Glomerular visceral epithelial cell (primary cell): Measurements from ENCODE around the gene DAZAP1.

Experiments
- DNase-seq: peaks from one replicate; pipeline ENCODE4 v3.0.0-alpha.2; 2016; ENCODE audit errors: extremely low spot score

DAZAP1 gene

DNA sequence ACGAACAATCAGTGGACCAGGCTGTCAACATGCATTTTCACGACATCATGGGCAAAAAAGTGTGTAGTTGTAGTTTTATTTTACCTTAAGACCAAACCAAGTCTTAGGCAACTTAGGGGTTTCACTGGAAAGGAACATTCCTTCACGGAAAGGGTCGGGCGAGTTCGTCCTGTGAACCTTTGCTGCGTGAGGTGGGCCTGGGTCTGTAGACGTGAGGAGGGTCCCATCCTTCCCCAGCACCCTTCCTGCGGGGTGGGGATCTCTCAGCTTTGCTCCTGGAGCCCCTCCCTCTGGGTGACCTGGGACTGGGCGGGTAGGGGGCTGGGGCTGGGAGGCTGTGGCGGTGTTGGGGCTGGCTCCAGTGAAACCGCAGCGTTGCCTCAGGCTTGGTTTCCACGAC, 18.5 kb downstream of the DAZAP1 start:
- DNase-seq, result no peak

DNA sequence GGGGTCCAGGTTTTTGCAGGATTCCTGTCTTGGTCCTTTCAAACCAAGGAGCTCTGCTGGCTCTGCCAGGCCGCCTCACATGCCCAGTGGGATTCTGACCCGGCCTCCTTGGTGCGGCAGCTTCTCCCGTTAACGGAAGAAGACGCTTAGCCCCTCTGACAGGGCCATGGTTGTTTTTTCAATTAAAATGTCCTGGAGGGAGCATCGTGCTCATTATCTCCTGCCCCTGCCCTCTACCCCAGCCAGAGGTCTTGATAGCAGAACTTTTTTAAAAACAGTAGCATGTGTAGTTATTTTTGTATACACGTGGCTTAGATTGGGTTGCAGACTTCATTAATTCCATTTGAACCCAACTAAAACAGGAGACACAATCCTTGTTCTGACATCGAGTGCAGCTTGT, 19.4 kb downstream of the DAZAP1 start:
- DNase-seq, result no peak

DNA sequence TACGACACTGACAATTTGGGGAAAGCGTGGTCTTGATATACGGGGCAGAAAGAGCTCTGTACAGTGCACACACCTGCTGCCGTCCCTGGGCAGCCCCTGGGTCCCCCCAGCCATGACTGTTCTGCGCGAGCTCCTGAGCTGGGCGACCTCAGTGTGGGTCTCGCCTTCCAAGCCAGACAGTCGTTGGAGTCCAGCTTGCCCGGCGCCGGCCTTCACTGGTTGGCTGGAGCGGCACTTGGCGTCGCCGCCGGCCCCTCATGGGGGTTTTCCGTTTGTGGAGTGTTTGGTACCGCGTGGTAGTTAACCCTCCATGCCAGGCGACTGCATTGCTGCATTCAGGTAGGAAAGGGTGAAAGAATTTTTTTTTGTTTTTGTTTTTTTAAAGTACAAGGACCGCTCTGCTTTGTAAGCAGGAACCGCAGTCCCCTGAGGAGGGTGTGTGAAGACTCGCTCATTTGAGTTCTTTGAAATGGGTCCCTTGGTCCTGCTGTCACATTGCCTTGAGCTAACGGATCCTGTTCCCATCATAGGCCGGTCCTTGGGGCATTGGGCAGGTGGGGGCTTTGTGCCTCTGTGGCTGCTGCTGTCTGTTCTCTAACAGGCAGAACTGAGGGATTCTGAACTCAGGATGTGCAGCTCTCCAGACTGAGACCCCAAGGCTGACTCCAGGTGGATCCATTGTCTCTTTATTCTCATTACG, 20.0 kb downstream of the DAZAP1 start:
- no peak for DNase-seq

DNA sequence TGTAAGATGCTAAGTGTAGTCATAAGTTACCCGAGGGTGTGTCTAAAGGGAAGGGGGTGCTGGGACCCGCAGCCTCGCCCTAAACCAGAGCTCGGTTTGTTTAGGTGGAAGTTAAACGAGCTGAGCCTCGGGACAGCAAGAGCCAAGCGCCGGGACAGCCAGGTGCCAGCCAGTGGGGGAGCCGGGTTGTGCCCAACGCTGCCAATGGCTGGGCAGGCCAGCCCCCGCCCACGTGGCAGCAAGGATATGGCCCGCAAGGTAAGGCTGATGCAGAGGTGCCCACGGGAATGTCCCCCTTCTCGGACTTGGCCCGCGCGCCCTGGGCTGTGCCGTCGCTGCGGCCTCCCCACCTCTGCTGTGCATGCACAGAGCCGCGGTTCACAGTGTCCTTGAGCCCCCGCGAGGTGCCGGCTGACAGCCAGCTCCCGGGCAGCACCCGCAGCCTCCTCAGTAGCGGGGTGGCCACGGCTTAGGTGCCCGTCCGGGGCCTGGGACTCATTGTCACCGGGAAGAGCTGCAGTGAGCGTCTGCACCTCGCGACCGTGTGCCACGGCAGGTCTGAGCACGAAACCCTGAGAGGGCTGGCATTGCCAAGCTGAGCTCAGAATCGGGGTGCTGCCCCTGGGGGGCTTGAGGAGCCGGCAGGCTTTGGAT, 21.5 kb downstream of the DAZAP1 start:
- no peak for DNase-seq

DNA sequence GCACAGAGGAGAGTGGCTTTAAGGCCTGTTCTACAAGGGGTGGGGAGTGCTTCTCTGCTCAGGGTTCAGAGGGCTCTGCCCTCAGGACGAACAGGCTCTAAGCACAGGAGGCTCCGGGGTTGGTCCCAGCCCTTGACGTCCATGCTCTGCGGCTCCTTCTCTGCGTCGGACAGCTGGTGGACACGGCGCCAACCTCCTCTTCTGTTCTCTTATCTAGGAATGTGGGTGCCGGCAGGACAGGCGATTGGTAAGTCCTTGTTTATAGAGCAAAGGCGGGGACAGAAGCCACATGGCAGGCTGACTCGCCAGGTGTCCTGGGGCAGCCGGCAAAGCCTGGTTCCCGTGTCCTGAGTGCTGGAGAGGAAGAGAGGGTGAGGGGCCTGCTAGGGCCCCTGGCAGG, 22.4 kb downstream of the DAZAP1 start:
- no peak for DNase-seq

DNA sequence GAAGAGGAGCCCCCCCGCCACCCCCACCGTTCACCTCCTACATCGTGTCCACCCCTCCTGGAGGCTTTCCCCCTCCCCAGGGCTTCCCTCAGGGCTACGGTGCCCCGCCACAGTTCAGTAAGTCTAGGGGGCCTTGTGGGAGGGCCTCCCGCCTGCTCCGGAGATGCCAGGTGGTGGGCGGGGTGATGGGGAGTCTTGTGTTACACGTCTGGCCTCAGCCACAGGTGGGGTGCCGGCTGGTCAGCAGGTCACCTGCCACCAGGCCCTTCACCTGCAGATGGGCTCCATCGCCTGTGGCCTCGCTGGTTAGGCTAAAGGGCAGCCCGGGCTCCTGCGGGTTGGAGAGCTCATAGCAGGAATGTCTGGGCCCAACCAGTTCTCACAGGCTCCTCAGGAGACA, 22.9 kb downstream of the DAZAP1 start:
- DNase-seq, result no peak

DNA sequence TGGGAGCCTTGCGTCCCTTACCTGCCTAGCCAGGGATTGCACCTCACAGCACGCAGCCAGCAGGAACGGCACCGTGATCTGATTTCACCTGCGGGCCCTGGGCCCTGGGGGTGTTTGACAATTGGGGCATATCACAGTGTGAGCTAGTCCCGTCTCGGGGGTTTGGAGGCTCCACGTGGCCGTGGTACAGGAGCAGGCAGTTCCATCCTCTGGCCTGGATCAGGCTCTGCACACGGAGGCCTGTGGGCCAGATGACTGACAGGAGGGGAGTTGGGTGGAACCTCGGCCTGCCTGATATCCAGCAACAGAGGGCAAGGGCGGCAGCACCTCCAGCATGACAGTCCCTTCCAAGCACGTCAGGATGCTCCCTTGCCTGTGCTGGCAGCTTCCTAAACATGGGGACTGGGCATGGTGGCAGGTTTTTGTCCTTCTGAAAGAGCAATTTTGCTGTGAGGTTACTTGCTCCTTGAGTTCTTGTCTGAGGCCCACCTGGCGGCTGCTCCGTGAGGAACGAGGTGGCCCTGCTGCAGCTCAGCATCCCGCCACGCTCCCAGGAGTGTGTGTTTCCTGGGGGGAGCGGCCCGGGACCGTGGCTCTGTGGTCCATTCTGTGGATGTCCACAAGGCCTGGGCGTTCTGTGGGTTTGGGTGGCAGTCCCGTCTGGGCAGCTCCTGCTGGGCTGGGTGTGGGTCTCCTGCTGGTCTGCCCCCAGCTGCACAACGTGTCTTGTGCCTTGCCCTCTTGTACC, 24.5 kb downstream of the DAZAP1 start:
- DNase-seq, result no peak

DNA sequence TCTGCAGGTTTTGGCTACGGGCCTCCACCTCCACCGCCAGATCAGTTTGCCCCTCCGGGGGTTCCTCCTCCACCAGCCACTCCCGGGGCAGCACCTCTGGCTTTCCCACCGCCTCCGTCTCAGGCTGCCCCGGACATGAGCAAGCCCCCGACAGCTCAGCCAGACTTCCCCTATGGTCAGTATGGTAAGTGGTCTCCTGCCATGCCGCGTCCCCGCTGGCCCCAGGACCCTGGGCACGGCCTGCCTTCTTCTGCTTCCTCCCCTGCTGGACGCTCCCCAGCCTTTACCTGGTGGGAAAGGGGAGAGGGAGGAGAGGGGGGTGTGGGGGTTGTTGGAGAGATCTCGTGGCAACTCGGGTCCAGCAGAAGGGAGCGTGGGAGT, 25.1 kb downstream of the DAZAP1 start:
- DNase-seq, result no peak

DNA sequence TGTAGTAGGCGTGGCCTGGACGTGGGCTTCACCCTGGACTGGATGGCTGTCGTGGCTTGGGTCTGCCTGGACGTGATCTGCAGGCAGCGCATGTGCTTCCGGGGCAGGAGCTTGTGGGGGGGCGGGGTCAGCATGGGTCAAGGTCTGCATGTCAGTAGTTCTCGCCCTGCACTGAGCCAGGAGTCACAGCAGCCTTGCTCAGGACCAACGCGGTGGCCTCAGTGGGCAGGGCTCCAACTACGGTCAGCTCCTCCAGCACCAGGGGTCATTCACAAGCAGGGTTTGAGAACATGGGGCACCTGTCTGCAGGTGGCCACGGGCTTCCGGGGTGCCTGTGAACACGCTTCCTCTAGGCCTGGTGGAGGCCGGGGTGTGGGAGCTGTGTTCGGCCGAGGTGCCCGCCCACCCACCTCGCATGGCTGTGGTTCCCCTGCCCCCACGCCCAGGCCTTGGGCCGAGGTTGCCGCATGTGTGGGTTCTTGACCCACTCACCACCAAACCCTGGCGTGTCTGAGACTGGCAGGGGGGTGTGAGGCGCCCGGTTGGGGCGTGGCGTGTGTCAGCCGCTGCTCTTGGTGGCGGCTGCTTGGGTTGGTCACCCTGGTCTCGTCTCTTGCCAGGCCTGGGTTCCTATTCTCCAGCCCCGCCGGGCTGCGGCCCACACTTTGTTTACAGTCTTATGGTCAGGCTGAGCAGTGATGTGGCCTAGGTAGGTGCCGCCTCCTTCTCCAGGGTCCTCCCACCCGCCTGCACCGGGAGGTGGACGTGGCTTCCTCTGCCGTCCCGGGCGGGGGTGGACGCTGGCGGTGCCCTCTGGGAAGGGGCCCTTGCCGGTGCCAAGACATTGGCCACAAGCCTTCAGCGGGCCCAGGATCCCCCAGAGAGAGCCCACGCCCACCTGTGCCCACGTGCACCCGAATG, 26.0 kb downstream of the DAZAP1 start:
- DNase-seq, result no peak

DNA sequence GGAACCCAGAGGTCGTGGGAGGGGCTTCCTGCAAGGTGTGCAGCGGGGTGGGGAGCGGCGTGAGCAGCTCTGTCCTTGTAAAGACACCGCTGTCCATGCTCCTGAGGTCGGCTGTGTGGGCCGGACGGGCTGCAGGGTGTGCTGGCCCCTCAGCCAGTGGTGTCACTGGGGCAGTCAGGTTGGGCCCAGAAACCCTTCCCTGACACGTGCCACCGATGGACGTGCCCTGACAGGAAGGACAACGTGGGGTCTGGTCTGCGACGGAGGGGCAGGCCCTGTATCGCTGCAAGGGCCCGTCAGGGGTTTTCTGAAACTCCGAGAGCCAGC, 26.6 kb downstream of the DAZAP1 start:
- no peak for DNase-seq

DNA sequence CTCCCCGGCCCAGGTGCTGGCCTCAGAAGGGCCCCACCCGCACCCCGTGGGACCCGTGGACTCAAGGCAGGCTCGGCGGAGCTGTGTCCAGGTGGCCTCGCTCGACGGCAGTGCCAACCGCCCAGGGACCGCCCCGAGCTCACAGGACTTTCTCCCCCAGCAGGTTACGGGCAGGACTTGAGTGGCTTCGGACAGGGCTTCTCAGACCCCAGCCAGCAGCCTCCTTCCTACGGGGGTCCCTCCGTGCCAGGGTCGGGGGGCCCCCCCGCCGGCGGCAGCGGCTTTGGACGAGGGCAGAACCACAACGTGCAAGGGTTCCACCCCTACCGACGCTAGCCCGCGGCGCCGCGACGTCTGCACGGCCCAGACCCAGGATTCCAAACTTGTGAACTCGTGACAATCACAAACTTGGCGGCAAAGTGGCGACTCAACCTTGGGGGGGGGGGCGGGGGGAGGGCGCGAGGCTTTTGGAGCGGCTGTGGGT, 27.2 kb downstream of the DAZAP1 start:
- no peak for DNase-seq

DNA sequence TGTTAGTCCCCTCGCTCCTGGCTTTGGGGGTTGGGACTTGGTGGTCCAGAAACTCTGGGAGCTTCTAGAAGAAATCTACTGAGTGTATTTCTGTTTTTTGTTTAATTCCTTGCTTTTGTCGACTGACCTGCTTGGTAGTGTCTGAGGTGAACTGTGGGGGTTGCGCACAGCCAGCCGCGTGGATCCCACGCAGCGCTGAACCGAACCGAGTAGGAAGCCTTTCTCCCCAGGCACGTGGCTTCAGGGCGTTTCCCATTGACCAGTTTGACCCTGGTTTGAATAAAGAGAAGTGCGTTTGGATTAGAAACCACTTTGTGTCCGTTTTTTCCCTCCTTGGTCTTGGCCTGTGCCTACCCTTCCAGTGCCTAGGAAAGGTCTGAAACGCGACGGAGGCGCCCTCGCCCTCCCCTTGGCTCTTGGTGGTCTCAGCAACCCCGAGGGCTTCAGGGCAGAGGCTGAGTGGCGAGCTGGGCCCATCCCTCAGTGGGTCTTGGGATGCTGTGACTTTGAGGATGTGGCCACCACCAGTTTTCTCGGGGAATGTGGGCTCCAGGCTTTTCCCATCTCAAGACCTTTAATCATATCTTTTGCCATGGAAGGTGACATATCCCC, 28.1 kb downstream of the DAZAP1 start:
- no peak for DNase-seq

DNA sequence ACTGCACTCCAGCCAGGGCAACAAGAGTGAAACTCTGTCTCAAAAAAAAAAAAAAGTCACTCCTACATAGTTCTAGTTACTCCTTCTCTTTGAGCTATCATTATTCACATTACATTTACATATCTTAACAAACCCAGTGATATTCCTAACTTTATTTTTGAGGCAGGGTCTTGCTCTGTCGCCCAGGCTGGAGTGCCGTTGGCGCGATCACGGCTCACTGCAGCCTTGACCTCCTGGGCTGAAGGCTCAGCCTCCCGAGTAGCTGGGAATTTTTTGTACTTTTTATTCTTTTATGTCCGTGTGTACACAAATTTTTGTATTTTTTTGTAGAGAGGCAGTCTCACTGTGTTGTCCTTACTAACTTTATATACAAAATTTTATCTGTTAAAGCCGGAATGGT, 30.2 kb downstream of the DAZAP1 start:
- no peak for DNase-seq

DNA sequence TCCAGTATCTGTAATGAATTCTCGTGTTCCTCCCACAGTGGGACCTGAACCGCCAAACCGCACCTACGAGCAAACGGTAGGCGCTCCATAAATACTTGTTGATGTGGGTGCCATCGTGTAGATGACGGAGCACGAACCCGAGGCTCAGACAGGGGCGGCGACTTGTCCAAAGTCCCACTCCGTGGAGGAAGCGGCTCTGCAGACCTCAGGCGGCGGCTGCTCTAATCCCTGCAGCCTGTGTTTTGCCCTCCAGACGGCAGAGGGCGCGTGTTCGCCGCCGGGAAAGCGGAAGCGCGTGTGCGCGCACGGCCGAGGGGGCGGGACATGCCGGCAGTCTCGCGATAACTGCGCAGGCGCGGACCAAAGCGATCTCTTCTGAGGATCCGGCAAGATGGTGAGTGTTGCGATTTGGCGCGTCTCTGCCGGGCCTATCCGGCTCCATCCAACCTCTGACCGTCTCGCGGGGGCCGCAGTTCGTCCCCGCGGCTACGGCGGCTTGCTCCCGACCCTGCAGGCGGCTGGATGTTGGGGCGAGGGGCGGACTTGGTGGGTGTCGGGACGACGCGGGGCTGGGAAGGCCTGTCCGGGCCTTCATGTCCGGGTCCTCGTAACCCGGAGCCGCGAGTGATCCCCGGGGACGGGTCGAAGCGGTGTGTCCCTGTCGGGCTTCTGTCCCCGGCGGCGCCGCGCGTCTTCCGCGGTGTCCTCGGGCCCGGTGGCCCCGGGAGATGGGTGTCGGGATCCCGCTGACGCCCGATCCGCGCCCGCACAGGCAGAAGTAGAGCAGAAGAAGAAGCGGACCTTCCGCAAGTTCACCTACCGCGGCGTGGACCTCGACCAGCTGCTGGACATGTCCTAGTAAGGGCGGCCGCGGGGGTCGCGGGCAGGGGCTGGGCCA, 30.9 kb downstream of the DAZAP1 start, which contains the start of gene RPS15:
Gene RPS15, plus strand, starts transcription at position 362 of the 898 bp plus-strand sequence. Its CDS starts 30 bp downstream, at position 392.
- peak; percentile 96 for DNase-seq

DNA sequence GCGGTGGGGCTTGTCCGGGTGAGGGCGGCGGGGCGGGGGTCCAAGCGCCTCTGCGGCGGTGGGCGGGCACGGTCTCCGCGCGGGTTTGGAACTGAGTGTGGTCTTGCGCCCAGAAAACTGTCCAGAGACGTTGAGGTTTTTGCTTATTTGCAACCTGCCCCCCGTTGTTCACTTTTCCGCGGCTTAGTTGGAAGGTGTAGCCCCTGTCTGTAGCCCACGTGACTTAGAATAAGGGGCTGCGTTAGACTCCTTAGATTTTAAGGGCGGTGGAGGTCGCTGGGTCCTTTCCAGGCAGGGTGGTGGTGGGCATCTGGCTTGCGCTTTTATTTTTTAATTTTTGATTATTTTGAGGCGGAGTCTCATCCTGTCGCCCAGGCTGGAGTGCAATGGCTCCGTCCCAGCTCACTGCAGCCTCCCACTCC, 31.6 kb downstream of the DAZAP1 start:
- DNase-seq, result no peak

DNA sequence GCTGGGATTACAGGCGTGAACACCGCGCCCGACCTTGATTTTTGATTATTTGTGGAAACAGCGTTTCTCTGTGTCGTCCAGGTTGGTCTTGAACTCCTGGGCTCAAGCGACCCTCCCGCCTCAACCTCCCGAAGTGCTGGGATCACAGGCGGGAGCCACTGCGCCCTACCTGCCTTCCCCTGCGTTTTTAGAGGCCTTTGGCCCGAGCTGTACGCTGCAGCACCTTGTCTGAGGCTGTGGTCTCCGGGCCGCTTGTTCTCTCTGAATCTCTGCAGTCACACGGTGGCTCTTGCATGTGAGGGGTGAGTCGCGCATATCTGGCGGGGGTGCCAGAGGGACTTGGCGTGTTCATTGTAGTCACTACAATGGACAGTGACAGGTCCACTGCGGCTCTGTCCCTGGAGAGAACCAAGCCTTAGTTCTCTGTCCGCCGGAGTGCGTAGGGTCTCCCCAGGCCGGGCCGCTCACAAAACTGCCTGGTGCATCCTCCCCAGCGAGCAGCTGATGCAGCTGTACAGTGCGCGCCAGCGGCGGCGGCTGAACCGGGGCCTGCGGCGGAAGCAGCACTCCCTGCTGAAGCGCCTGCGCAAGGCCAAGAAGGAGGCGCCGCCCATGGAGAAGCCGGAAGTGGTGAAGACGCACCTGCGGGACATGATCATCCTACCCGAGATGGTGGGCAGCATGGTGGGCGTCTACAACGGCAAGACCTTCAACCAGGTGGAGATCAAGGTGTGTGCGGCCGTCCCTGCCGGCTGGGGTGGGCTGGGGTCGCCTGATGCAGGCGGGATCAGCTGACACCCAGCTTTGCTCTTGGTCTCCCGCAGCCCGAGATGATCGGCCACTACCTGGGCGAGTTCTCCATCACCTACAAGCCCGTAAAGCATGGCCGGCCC, 32.4 kb downstream of the DAZAP1 start:
- peak; percentile 34 for DNase-seq

DNA sequence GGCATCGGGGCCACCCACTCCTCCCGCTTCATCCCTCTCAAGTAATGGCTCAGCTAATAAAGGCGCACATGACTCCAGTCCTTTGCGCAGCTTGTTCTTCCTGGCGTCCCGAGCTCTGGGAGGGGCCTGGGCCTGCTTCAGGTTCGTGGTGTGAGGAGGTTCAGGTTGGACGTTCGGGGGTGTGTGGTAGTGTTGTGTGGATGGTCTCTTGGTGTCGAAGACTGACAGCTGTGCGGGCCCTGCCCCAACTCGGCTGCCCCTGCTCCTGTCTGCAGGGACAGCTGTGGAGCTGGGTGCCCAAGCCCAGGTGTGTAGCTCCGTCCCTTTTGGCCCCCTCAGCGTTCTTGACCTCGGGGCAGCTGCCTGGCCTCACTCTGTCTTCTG, 33.0 kb downstream of the DAZAP1 start:
- no peak for DNase-seq

DNA sequence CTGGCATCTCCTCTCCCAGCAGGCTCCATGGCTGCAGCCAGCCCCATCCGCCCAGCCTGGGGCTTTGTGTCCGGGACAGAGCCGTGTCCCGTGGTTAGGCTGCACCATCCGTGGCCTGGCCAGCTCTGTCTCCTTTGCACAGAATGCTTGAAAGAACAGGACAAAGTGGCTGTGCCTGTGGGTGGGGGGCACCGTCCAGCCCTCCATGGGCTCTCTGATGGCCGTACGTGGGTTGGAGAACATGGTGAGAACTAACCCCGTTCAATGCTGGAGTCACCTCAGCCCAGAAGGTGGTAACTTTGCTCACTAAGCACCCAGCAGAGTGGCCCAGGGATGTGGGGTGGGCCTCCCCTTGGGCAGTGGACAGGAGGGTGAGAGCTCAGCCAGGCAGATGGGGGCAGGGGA, 33.6 kb downstream of the DAZAP1 start:
- DNase-seq, result no peak

DNA sequence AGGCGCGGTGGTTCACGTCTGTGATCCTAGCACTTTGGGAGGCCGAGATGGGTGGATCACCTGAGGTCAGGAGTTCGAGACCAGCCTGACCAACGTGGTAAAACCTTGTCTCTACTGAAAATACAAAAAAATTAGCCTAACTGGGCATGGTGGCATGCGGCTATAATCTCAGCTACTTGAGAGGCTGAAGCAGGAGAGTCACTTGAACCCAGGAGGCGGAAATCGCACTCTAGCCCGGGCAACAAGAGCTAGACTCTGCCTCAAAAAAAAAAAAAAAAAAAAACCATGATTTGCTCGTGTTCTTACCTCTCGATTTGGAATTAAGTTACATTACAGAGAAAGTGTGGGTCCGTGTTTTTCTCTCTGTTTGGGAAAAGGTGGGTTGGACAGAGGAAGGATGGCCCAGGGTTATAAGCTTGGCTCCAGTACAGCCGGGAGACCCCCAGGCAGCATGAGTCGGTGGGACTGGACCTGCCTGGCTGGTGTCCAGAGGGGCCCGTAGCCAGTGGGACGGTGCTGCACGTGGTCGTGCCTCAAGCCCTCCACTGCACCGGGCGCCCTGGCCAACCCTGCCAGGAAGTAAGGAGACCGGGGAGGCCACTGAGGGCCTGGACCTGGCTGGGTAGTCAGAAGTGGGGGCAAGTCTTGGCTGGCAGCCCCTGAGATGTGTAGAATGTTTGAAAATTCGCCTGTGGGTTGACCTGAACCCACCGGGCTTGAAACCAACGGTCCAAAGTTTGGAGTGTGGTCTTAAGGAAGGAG, 34.5 kb downstream of the DAZAP1 start:
- DNase-seq, result no peak
